22Rv1 (cell line): Measurements from ENCODE around the gene FBXO28.
"Not testable (repeated sequence)": the region's sequence is repeated elsewhere in the genome, so short reads cannot be mapped to it uniquely, and the experiment has no call there.

Experiments
- ZFX ChIP-seq: fragments of 450-650 bp; IDR thresholded peaks from 2 replicates; pipeline ENCODE4 v1.6.1; 2017; ENCODE audit warnings: antibody characterized with exemption, borderline replicate concordance
- TF ChIP-seq, protein P1 (sequence below): fragments of 450-650 bp; IDR thresholded peaks from 2 replicates; pipeline ENCODE4 v1.5.1; 2017; ENCODE audit warnings: mild to moderate bottlenecking

DNA sequence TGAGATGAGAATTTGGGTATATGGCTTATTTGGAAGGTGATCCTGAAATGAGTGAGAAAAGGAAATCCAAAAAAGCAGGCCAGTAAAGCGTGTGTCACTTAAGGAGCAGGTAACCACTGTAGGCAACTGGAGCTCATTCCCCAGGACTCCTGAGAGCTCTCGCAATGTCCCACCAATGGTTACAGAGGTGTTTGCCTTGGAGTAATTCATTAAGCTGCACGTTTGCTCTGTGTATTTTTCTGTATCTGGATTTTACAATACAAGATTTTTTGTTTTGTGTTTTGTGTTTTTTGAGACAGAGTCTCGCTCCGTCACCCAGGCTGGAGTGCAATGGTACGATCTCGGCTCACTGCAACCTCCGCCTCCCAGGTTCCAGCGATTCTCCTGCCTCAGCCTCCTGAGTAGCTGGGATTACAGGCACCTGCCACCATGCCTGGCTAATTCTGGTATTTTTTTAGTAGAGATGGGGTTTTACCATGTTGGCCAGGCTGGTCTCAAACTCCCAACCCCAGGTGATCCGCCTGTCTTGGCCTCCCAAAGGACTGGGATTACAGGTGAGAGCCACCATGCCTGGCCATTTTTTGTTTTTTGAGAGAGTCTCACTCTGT lies 92.1 kb downstream of the FBXO28 start:
- TF ChIP-seq, protein P1, sequence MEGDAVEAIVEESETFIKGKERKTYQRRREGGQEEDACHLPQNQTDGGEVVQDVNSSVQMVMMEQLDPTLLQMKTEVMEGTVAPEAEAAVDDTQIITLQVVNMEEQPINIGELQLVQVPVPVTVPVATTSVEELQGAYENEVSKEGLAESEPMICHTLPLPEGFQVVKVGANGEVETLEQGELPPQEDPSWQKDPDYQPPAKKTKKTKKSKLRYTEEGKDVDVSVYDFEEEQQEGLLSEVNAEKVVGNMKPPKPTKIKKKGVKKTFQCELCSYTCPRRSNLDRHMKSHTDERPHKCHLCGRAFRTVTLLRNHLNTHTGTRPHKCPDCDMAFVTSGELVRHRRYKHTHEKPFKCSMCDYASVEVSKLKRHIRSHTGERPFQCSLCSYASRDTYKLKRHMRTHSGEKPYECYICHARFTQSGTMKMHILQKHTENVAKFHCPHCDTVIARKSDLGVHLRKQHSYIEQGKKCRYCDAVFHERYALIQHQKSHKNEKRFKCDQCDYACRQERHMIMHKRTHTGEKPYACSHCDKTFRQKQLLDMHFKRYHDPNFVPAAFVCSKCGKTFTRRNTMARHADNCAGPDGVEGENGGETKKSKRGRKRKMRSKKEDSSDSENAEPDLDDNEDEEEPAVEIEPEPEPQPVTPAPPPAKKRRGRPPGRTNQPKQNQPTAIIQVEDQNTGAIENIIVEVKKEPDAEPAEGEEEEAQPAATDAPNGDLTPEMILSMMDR: not testable (repeated sequence)
- not testable (repeated sequence) for TF ChIP-seq ZFX
